ENCODE data around the gene SFR1.

Gene SFR1

GRCh38 chr10:104121485-104122224 is at the start of gene SFR1:
SFR1 (plus strand) TSS chr10:104122171; CDS start chr10:104122184, 13 bp downstream.
- peak; percentile 99 to 100 for DNase-seq

- DNase-seq: no peak
These were observed 49.2 kb upstream of the SFR1 start for GRCh38 chr10:104072786-104073185.

DNA sequence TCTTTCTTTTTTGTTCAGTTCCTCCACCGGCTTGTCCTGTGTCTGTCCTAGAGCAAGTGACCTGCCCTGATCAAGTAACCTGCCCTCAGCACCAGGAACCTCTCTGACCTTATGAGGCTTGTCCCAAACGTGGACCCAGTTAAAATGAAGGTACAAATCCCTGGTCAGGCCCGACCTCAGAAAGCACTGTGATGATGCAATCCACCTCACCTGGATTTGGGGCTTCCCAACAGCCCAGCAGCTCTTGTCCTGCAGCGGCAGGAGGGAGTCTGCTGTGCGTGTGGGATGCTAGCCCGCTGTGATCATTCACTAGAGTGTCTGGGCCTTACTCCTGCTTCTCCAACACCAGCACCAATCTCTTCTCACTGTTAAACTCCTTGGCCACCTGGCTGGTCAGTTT is 47.5 kb upstream of the SFR1 start:
- DNase-seq: no peak

- DNase-seq: no peak
These were observed 45.2 kb upstream of the SFR1 start for GRCh38 chr10:104076743-104077160.

GRCh38 chr10:104077247-104077646 is 44.7 kb upstream of the SFR1 start:
- no peak for DNase-seq

DNA sequence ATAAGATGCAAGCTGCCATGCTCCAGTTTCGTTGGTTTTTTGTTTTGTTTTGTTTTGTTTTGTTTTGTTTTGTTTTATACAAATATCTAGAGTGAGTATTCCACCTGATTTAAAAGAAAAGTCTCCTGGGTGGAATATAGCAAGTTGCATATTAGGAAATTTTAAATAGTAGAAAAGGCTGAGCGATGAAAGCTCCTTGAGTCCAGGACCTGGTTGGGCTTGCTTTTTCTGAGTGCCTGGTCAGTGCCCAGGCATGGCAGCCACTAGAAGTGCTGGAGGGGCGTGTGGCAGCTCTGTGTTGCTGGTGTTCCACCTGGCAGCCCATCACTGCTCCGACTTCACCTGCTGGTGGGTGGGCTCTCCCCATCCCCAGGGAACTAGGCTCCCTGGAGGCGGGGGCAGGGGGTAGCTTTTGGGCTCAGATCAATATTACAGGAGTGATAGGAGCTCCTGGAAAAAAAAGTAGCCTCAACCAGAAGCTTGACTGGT is 44.3 kb upstream of the SFR1 start:
- DNase-seq: no peak

DNA sequence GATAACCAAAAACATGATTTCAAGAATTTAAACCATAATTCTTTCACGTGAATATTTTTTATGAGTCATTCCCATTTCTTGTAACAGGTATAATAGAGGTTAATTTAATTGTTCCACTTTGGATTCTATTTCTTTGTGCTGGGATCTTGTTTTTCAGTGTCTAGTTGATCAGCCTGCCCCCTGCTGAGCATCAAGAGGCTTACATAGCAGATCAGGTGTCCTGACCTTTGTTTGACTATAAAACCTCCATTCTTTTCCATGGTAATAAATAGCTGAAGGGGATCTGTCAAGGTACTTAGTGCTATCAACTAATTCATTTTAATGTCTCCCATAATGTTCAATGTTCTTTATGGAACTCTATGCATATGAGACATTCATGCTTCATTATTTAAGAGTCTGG is 41.2 kb upstream of the SFR1 start:
- DNase-seq: peak; percentile 75 to 76

DNA sequence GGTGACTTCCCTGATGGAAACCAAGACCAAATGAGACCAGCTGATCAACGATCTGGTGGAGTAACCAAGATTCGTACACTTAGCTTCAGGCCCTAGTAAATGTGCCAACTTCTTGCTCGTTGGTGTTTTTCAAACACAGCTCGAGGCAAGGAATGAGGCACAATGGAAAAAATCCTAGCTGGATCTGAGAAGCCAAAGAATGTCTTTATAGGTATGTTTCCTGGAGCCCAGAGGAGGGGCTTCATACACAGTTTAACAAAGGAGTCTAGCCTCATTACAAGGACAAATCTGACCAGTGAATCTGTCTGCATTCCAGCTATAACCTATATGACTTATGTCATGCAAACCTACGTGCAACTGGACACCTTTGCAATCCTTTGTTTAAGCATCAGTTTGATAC is 40.0 kb upstream of the SFR1 start:
- no peak for DNase-seq

DNA sequence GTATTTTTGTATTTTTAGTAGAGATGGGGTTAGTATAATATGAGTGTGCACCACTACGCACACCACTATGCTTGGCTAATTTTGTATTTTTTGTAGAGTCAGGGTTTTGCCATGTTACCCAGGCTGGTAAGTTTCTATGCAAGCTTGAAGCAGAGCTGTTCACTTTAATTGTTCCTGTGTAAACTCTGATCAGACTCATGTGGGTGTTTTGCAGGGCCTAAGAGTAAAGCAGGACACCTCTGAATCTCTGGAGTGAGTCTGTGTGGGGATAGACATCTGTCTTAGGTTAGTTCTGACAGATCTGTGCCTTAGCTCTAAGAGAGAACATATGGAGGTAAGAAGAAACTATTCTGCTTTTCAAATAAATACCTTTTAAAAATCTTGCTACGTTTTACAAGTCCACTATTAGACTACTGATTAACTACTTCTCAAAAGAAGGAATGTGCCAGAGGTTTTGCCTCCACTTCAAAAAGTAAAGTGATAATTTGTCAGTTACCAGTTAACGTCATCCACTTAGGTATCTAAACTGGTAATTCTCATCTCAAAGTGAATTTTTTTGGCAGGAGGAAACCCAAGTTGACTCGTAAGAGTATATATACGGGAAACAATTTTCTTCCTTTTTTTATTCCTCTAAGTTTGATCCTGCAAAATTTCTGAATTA is 37.4 kb upstream of the SFR1 start:
- no peak for DNase-seq

DNA sequence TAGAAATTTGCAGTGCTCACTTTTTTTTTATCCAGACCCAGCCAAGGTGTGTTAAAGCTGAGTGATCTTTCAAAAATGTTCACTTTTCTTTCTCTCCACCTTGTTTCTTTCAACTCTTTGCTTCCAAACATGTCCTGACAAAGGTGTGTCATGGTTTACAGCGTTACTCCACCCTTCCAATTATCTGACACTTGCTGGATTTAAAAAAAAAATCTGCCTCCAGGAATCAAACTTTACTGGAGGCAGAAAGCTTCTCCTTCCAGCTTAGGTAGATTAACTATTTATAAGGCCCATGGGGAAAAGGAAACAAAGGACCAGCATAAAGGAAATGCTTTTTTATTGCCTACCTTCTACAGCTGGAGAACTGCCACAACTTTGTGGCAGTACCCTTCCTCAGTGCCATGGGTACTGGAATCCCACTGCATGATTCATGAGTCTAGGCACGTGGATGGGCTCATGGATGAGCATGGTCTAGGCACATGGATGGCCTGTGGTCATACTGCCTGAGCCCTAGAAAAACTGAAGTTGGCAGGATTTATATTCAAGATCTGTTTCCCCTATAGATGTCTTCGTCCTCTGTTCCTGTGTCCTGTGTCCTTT is 36.1 kb upstream of the SFR1 start, which contains the start of gene COL17A1:
COL17A1 (minus strand) TSS at position 80 of the 600 bp plus-strand sequence. CDS start 5,207 bp downstream, outside the sequence.
- no peak for DNase-seq

- no peak for DNase-seq
These were observed 33.7 kb upstream of the SFR1 start for GRCh38 chr10:104088239-104088638.

DNA sequence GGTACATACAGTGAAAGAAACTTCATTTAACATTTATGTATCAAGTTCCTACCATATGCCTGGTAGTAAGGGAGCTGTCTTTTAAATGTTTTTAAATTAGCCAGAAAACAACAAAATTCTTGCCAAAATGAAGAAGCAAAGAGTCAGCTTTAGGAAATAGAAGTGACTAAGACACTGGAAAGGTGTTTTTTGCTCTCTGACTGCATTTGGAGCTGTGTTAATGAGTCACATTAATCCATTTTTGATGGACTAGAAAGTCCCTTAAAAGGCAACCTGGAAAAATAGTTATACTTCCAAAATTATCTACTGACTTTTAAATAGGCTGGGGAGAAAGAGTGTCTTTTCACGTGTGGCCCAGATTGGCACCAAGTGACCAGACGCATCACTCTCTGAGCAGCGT is 32.4 kb upstream of the SFR1 start:
- DNase-seq: no peak

GRCh38 chr10:104090611-104091010 is 31.4 kb upstream of the SFR1 start:
- DNase-seq: no peak

DNA sequence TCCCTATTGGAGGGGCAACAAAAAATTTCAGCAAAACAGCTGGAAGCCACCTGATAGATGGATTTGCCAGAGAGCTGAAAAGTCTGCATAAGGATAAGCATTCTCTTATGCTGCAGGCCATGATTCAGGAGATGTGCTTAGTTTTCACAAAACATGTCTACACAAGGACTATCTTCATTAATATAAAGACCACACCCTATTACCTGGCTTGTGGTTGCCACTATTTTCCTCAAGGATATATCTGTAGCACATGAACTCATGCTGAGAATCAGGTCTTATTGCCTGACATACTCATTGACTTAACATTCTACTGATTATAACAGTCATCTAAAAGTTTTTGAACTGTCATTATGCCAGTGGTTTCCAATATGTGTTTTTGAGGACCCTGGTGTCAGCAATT is 29.2 kb upstream of the SFR1 start:
- no peak for DNase-seq

GRCh38 chr10:104096692-104097091 is 25.3 kb upstream of the SFR1 start:
- no peak for DNase-seq

- DNase-seq: no peak
These were observed 23.5 kb upstream of the SFR1 start for GRCh38 chr10:104098358-104098925.

DNA sequence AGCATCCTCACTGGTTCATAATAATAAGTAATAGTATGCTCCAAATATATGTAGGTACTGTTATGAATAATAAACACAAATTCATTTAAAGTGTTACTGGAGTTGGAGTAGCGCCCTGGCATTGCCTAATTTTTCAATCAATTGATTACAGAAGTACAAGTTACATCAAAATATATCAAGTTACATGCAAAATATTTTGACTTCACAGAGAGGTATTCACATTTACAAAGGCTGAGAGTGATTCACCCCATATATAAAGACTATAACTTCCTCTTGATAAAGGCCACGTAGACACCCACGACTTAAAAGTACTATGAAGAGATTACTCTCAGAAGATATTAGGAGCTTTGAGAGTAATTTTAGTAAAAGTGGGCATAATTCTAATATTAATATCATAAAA is 22.7 kb upstream of the SFR1 start:
- DNase-seq: no peak

DNA sequence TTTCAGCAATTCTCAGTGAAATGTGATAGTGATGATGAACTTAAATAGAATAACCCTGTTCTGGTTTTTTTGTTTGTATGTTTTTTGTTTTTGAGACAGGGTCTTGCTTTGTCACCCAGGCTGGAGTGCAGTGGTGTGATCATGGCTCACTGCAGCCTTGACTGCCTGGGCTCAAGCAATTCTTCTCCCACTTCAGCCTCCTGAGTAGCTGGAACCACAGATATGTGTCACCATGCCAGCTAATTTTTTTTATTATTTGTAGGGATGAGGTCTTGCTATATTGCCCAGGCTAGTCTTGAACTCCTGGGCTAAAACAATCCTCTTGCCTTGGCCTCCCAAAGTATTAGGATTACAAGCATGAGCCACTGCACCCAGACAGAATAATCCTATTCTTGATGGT is 22.0 kb upstream of the SFR1 start:
- DNase-seq: no peak

DNA sequence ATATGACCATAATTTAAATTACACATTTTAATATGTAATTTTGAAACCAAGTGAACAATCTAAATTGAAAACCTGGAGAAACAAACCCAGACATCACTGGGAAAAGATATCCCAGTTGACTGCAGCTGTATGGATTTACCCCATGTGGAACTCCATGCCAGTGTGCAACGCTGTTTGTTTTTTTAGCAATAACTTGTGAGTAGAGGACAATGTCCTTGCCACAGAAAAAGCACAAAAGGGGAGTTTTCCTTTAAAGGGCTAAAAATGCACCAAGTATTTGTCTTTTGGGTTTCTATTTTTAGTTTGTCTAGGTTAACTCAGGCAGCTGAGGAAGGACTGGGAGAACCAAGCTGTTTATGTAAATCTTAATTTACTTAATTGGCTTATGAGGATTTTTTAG is 21.2 kb upstream of the SFR1 start:
- DNase-seq: no peak

- no peak for DNase-seq
These were observed 20.1 kb upstream of the SFR1 start for GRCh38 chr10:104101902-104102301.

- no peak for DNase-seq
These were observed 18.0 kb upstream of the SFR1 start for GRCh38 chr10:104103956-104104355.

DNA sequence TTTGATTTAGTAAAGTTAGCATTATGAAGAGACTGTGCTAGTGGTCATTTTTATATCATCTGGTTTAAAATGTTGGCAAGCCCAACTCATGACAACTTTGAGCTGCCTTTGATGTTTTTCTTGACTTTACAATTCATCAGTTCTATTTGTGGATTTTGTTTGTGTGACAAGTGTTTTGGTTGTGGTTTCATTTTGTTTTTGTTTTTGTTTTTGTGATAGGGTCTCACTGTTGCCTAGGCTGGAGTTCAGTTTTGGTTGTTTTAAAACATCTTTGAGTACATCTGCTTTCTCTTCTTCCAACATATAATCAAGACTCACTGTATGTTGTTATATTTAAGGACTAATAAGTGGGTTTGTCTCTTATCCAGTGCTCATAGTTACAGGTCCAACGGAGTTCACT is 17.6 kb upstream of the SFR1 start:
- DNase-seq: no peak

DNA sequence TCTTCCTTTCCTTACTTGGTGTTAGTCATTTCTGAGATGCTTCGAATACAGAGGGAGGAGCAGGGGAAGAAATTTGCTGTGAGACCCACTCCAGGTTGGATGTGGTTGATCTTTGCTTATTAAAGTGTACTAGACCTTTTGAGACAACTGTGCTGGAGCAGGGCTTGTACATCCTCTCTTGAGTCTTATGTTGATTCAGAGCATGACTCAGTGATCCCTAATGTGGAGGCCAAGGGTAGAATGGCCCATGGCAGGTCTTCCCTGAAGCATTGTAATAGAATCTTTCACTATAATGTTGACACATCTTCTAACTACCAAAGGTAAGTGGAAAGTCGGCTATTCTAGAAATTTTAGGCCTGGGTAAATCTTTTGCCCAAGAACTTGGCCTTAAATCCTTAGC is 17.0 kb upstream of the SFR1 start:
- DNase-seq: no peak
